HG03045 (cell line): ENCODE results near the gene ATP11C.
A peak's percentile ranks its signal among the peaks of the same experiment; 100 is the strongest.
"Not testable (repeated sequence)": the region's sequence is repeated elsewhere in the genome, so short reads cannot be mapped to it uniquely, and the experiment has no call there.

Experiments
- ATAC-seq: cut with Tn5 transposase; IDR thresholded peaks from one replicate; pipeline ENCODE4 v1.9.1; 2021; ENCODE audit warnings: mild to moderate bottlenecking, moderate library complexity; ENCODE audit not compliant: unreplicated experiment

Gene ATP11C

GRCh38 chrX:139932901-139933796, at the start of gene ATP11C:
Gene ATP11C, minus strand, starts transcription at chrX:139933053. Its CDS starts 1,011 bp downstream, at chrX:139932042.
- peak; percentile 82 for ATAC-seq

GRCh38 chrX:139974471-139974870, 41.6 kb upstream of the ATP11C start:
- no peak for ATAC-seq

GRCh38 chrX:139972629-139973624, 40.1 kb upstream of the ATP11C start:
- ATAC-seq: no peak

GRCh38 chrX:139972113-139972512, 39.3 kb upstream of the ATP11C start:
- ATAC-seq: no peak

GRCh38 chrX:139971394-139971749, 38.5 kb upstream of the ATP11C start:
- ATAC-seq: no peak

- ATAC-seq: no peak
Observed at GRCh38 chrX:139969286-139969685, 36.4 kb upstream of the ATP11C start.

- ATAC-seq: no peak
Observed at GRCh38 chrX:139967750-139968149, 34.9 kb upstream of the ATP11C start.

GRCh38 chrX:139967300-139967699, 34.4 kb upstream of the ATP11C start:
- no peak for ATAC-seq

GRCh38 chrX:139966159-139966558, 33.3 kb upstream of the ATP11C start:
- ATAC-seq: not testable (repeated sequence)

- ATAC-seq: no peak
Observed at GRCh38 chrX:139965421-139965820, 32.6 kb upstream of the ATP11C start, which contains the start of gene CXorf66. Gene CXorf66, minus strand, starts transcription at chrX:139965521. Its CDS starts 25 bp downstream, at chrX:139965496.

GRCh38 chrX:139961091-139961490, 28.2 kb upstream of the ATP11C start:
- not testable (repeated sequence) for ATAC-seq

- no peak for ATAC-seq
Observed at GRCh38 chrX:139949703-139950102, 16.9 kb upstream of the ATP11C start.

GRCh38 chrX:139945075-139945474, 12.2 kb upstream of the ATP11C start:
- no peak for ATAC-seq

- no peak for ATAC-seq
Observed at GRCh38 chrX:139936259-139936658, 3.4 kb upstream of the ATP11C start.

- no peak for ATAC-seq
Observed at GRCh38 chrX:139933904-139934303, 1.1 kb upstream of the ATP11C start.

GRCh38 chrX:139932073-139932900, 566 bp downstream of the ATP11C start:
- peak; percentile 48 for ATAC-seq

GRCh38 chrX:139931646-139932072, 1.2 kb downstream of the ATP11C start:
- ATAC-seq: no peak

GRCh38 chrX:139930916-139931645, 1.8 kb downstream of the ATP11C start:
- no peak for ATAC-seq

- ATAC-seq: no peak
Observed at GRCh38 chrX:139930401-139930800, 2.5 kb downstream of the ATP11C start.

- ATAC-seq: no peak
Observed at GRCh38 chrX:139929876-139930275, 3.0 kb downstream of the ATP11C start.
